HepG2 (cell line): ENCODE results near the gene DEDD2. TPM values are rescaled to one million over a fixed set of nuclear protein-coding genes. Genes with fewer than 3 reads are reported as not detected.

Experiments used
- ARNT2 ChIP-seq: sonication (generic); formaldehyde crosslinking; IDR thresholded peaks from 2 replicates; pipeline ENCODE4 v1.8.0; 2022; ENCODE audit warnings: mild to moderate bottlenecking, low read depth, missing genetic modification reagents, moderate library complexity
- CEBPB ChIP-seq: IDR thresholded peaks from 2 replicates; pipeline ENCODE4 v1.6.1; 2011; ENCODE audit warnings: low read depth, low read length, improper control_type of control experiment, borderline replicate concordance
- CENPBD1 ChIP-seq: sonication (generic); formaldehyde crosslinking; IDR thresholded peaks from 2 replicates; pipeline ENCODE4 v1.8.0; 2022; ENCODE audit warnings: missing genetic modification reagents, low read depth, mild to moderate bottlenecking, borderline replicate concordance
- KAT7 ChIP-seq: IDR thresholded peaks from 2 replicates; pipeline ENCODE4 v1.6.1; 2018; ENCODE audit warnings: borderline replicate concordance, missing compliant biosample characterization
- XRCC5 ChIP-seq: fragments of 200-400 bp; formaldehyde crosslinking; optimal IDR thresholded peaks from 2 replicates; pipeline ENCODE3; 2017; ENCODE audit warnings: mild to moderate bottlenecking, low read length
- ZBTB3 ChIP-seq: sonication (generic); formaldehyde crosslinking; IDR thresholded peaks from 2 replicates; pipeline ENCODE4 v1.4.0; 2020; ENCODE audit warnings: low read depth, mild to moderate bottlenecking, moderate library complexity, missing genetic modification reagents, borderline replicate concordance
- ZBTB46 ChIP-seq: sonication (generic); formaldehyde crosslinking; IDR thresholded peaks from 2 replicates; pipeline ENCODE4 v1.4.0; 2020; ENCODE audit warnings: mild to moderate bottlenecking, missing genetic modification reagents, borderline replicate concordance
- ZFP36L2 ChIP-seq: sonication (generic); formaldehyde crosslinking; IDR thresholded peaks from 2 replicates; pipeline ENCODE4 v1.4.0; 2020; ENCODE audit warnings: missing genetic modification reagents
- ZNF382 ChIP-seq: sonication (generic); formaldehyde crosslinking; IDR thresholded peaks from 2 replicates; pipeline ENCODE4 v1.5.0; 2020; ENCODE audit warnings: missing genetic modification reagents, mild to moderate bottlenecking, borderline replicate concordance
- ZNF782 ChIP-seq: sonication (generic); formaldehyde crosslinking; IDR thresholded peaks from 2 replicates; pipeline ENCODE4 v1.4.0; 2020; ENCODE audit warnings: missing genetic modification reagents, mild to moderate bottlenecking, borderline replicate concordance
- ZSCAN31 ChIP-seq: sonication (generic); formaldehyde crosslinking; IDR thresholded peaks from 2 replicates; pipeline ENCODE4 v1.5.0; 2020; ENCODE audit warnings: low read depth, mild to moderate bottlenecking, missing genetic modification reagents
- polyA plus RNA-seq, 8 experiments: library from polyadenylated mRNA; depleted of rRNA in 3 of 8; stranded (reverse) in 7 of 8; unstranded in 1 of 8; fragments of >200 nt; fragmentation: Illumina TruSeq in 4 of 8; extraction: Trizol in 4 of 8; gene quantifications; 2 replicates each; pipeline versions ENCODE4 v1.2.1 to v1.2.3, GENCODE V29; 2011 to 2016; ENCODE audit warnings: low read depth in 4 of 8, missing spikeins in 1 of 8, mixed read lengths in 1 of 8; ENCODE audit not compliant: insufficient read depth in 1 of 8
- total RNA-seq, 5 experiments: library from RNA; depleted of rRNA; stranded (reverse); fragments of >200 nt; fragmentation: Illumina TruSeq; extraction: Trizol; gene quantifications; 2 replicates each; pipeline ENCODE4 v1.2.3, GENCODE V29; 2016; ENCODE audit warnings: low read depth in 1 of 5
- TF ChIP-seq, protein P1 (sequence below): sonication (generic); formaldehyde crosslinking; IDR thresholded peaks from 2 replicates; pipeline ENCODE4 v1.5.1; 2020; ENCODE audit warnings: missing genetic modification reagents, mild to moderate bottlenecking, borderline replicate concordance
- TF ChIP-seq, protein P2 (sequence below): sonication (generic); formaldehyde crosslinking; IDR thresholded peaks from 2 replicates; pipeline ENCODE4 v1.4.0; 2020; ENCODE audit warnings: mild to moderate bottlenecking, missing genetic modification reagents
- TF ChIP-seq, protein P3 (sequence below): sonication (generic); formaldehyde crosslinking; IDR thresholded peaks from 2 replicates; pipeline ENCODE4; 2020; ENCODE audit warnings: missing genetic modification reagents, mild to moderate bottlenecking, borderline replicate concordance

Gene DEDD2
- total and polyA plus RNA-seq, 2 of the 13 experiments (the other 11 are each of a cell fraction or from before 2014, with no cell fraction given): 19.2 to 24.7 TPM

DNA sequence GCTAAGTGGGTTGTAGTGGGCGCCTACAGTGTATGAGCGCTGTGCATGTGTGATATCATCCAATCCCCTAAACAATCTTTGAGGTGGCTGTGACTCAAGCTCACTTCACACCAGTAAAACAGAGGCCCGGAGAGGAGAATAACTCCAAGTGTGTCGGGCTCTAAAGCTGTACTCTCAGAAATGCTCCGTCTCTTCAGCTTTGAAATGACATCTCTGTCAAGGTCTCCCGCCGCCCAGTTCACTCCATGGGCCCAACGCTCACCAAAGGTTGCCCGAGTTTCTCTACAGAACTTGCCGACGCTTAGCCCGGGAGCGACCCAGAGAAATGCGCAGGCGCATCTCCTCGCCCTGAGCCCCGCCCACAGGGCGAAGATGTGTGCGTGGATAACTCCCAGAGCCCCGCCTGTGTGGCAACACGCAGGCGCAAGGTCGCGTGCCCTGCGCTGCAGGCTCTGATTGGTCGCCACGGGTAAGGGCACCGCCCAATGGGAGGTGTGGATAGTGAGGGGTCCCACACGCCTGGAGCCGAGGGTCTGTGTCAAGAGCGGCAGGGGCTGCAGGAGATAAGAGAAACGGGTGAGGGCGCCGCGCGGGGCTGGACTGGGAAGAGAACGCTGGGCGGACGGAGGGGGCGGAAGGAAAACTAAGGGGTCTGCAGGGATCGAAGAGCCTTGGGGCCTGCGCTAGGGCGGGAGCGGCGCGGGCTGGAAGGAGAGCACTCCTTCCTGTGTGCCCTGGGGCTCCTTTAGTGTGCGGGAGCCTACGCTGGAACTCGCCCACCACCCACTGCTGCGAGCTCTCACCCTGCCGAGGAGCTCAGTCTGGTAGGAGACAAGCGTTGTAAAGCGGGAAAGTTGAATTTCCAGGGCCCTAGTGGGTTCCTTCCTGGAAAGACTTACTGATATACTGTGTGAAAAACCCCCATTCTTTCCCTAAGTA is 2.6 kb upstream of the DEDD2 start, which contains the start of gene ZNF526 (continued):
- TF ChIP-seq CENPBD1 (no peak), ZBTB46 (no peak), ZSCAN31 (CRISPR knock-in tag) (no peak), ZNF382 (CRISPR knock-in tag) (no peak), ARNT2 (peak; percentile 49; the same call in 1 of the 2 replicates), ZNF782 (CRISPR knock-in tag) (no peak), KAT7 (peak; percentile 94), CEBPB (peak; percentile 64; the same call in 1 of the 2 replicates), XRCC5 (peak; percentile 55), ZFP36L2 (CRISPR knock-in tag) (no peak), ZBTB3 (CRISPR knock-in tag) (no peak)
- TF ChIP-seq, protein P1, sequence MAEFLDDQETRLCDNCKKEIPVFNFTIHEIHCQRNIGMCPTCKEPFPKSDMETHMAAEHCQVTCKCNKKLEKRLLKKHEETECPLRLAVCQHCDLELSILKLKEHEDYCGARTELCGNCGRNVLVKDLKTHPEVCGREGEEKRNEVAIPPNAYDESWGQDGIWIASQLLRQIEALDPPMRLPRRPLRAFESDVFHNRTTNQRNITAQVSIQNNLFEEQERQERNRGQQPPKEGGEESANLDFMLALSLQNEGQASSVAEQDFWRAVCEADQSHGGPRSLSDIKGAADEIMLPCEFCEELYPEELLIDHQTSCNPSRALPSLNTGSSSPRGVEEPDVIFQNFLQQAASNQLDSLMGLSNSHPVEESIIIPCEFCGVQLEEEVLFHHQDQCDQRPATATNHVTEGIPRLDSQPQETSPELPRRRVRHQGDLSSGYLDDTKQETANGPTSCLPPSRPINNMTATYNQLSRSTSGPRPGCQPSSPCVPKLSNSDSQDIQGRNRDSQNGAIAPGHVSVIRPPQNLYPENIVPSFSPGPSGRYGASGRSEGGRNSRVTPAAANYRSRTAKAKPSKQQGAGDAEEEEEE: no peak
- TF ChIP-seq, protein P2, sequence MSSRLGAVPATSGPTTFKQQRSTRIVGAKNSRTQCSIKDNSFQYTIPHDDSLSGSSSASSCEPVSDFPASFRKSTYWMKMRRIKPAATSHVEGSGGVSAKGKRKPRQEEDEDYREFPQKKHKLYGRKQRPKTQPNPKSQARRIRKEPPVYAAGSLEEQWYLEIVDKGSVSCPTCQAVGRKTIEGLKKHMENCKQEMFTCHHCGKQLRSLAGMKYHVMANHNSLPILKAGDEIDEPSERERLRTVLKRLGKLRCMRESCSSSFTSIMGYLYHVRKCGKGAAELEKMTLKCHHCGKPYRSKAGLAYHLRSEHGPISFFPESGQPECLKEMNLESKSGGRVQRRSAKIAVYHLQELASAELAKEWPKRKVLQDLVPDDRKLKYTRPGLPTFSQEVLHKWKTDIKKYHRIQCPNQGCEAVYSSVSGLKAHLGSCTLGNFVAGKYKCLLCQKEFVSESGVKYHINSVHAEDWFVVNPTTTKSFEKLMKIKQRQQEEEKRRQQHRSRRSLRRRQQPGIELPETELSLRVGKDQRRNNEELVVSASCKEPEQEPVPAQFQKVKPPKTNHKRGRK (CRISPR knock-in tag): no peak
- TF ChIP-seq, protein P3, sequence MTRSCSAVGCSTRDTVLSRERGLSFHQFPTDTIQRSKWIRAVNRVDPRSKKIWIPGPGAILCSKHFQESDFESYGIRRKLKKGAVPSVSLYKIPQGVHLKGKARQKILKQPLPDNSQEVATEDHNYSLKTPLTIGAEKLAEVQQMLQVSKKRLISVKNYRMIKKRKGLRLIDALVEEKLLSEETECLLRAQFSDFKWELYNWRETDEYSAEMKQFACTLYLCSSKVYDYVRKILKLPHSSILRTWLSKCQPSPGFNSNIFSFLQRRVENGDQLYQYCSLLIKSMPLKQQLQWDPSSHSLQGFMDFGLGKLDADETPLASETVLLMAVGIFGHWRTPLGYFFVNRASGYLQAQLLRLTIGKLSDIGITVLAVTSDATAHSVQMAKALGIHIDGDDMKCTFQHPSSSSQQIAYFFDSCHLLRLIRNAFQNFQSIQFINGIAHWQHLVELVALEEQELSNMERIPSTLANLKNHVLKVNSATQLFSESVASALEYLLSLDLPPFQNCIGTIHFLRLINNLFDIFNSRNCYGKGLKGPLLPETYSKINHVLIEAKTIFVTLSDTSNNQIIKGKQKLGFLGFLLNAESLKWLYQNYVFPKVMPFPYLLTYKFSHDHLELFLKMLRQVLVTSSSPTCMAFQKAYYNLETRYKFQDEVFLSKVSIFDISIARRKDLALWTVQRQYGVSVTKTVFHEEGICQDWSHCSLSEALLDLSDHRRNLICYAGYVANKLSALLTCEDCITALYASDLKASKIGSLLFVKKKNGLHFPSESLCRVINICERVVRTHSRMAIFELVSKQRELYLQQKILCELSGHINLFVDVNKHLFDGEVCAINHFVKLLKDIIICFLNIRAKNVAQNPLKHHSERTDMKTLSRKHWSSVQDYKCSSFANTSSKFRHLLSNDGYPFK: peak; percentile 75
